Measurements from ENCODE around the gene RBFOX2.

The RBFOX2 gene

GRCh38 chr22:35993048-35993714, 35.4 kb downstream of the RBFOX2 start:
- no peak for TF ChIP-seq SIN3A (IDR thresholded peaks at IDR 0.05; ENCODE audit: borderline replicate concordance, insufficient read depth, low read length)
- no peak for TF ChIP-seq POLR2AphosphoS5 (IDR thresholded peaks at IDR 0.05; ENCODE audit: low read depth, low read length)
- TF ChIP-seq FOXP2 (optimal IDR thresholded peaks at IDR 0.05; ENCODE audit: borderline replicate concordance, extremely low read depth, extremely low read length, insufficient read depth) = no peak
- TF ChIP-seq REST (IDR thresholded peaks at IDR 0.05; ENCODE audit: insufficient read depth in 1 of 2, low read depth in 2 of 2, low read length in 2 of 2) = no peak
- TF ChIP-seq TAF1 (IDR thresholded peaks at IDR 0.05; ENCODE audit: borderline replicate concordance, insufficient read depth, low read length) = no peak

GRCh38 chr22:35991168-35991567, 37.5 kb downstream of the RBFOX2 start:
- no peak for TF ChIP-seq SIN3A (IDR thresholded peaks at IDR 0.05; ENCODE audit: borderline replicate concordance, insufficient read depth, low read length)

- no peak for TF ChIP-seq SIN3A (IDR thresholded peaks at IDR 0.05; ENCODE audit: borderline replicate concordance, insufficient read depth, low read length)
- no peak for TF ChIP-seq POLR2AphosphoS5 (IDR thresholded peaks at IDR 0.05; ENCODE audit: low read depth, low read length)
- no peak for TF ChIP-seq FOXP2 (optimal IDR thresholded peaks at IDR 0.05; ENCODE audit: borderline replicate concordance, extremely low read depth, extremely low read length, insufficient read depth)
- TF ChIP-seq TAF1 (IDR thresholded peaks at IDR 0.05; ENCODE audit: borderline replicate concordance, insufficient read depth, low read length) = no peak
- no peak for TF ChIP-seq REST (IDR thresholded peaks at IDR 0.05; ENCODE audit: insufficient read depth in 1 of 2, low read depth in 2 of 2, low read length in 2 of 2)
Observed at GRCh38 chr22:35988030-35988429, 40.6 kb downstream of the RBFOX2 start.

- no peak for TF ChIP-seq REST (IDR thresholded peaks at IDR 0.05; ENCODE audit: insufficient read depth in 1 of 2, low read depth in 2 of 2, low read length in 2 of 2)
- TF ChIP-seq TAF1 (IDR thresholded peaks at IDR 0.05; ENCODE audit: borderline replicate concordance, insufficient read depth, low read length) = no peak
- TF ChIP-seq SIN3A (IDR thresholded peaks at IDR 0.05; ENCODE audit: borderline replicate concordance, insufficient read depth, low read length) = no peak
- no peak for TF ChIP-seq FOXP2 (optimal IDR thresholded peaks at IDR 0.05; ENCODE audit: borderline replicate concordance, extremely low read depth, extremely low read length, insufficient read depth)
- TF ChIP-seq POLR2AphosphoS5 (IDR thresholded peaks at IDR 0.05; ENCODE audit: low read depth, low read length) = no peak
Observed at GRCh38 chr22:35987487-35987886, 41.1 kb downstream of the RBFOX2 start.

- TF ChIP-seq POLR2AphosphoS5 (IDR thresholded peaks at IDR 0.05; ENCODE audit: low read depth, low read length) = no peak
- no peak for TF ChIP-seq FOXP2 (optimal IDR thresholded peaks at IDR 0.05; ENCODE audit: borderline replicate concordance, extremely low read depth, extremely low read length, insufficient read depth)
- no peak for TF ChIP-seq SIN3A (IDR thresholded peaks at IDR 0.05; ENCODE audit: borderline replicate concordance, insufficient read depth, low read length)
- no peak for TF ChIP-seq TAF1 (IDR thresholded peaks at IDR 0.05; ENCODE audit: borderline replicate concordance, insufficient read depth, low read length)
- no peak for TF ChIP-seq REST (IDR thresholded peaks at IDR 0.05; ENCODE audit: insufficient read depth in 1 of 2, low read depth in 2 of 2, low read length in 2 of 2)
Observed at GRCh38 chr22:35986088-35986487, 42.5 kb downstream of the RBFOX2 start.
